ENCODE data around the gene VOPP1.

The VOPP1 gene

GRCh38 chr7:55425141-55425752 lies 147.1 kb downstream of the VOPP1 start:
- Histone ChIP-seq H3K27me3 (ENCODE audit: control insufficient read depth in 5 of 5, insufficient read depth in 4 of 5, low read length in 5 of 5) (no peaks in the 10 kb centered on the region), H3K9ac (ENCODE audit: low read length in 5 of 5) (no peak overlapping the region), H3K4me1 (ENCODE audit: control insufficient read depth in 5 of 5, insufficient read depth in 5 of 5, low read length in 5 of 5) (peaks cover 0 to 5% (median 2%) of the 10 kb centered on the region in 5 donors), H3K27ac (ENCODE audit: low read depth, low read length) (no peak overlapping the region), H3K36me3 (ENCODE audit: control insufficient read depth in 5 of 5, insufficient read depth in 5 of 5, low read length in 5 of 5) (peaks cover 0 to 32% (median 22%) of the 10 kb centered on the region in 5 donors), H3K4me3 (ENCODE audit: low read depth in 1 of 5, low read length in 5 of 5) (no peak overlapping the region), H3K9me3 (ENCODE audit: control insufficient read depth in 5 of 5, low read length in 5 of 5) (no peaks in the 10 kb centered on the region)

GRCh38 chr7:55423891-55424290 lies 148.4 kb downstream of the VOPP1 start:
- H3K27me3 ChIP-seq (ENCODE audit: control insufficient read depth in 5 of 5, insufficient read depth in 4 of 5, low read length in 5 of 5), result no peaks in the 10 kb centered on the region
- H3K9ac ChIP-seq (ENCODE audit: low read length in 5 of 5), result no peak overlapping the region
- peaks cover 0 to 5% (median 2%) of the 10 kb centered on the region in 5 donors for H3K4me1 ChIP-seq (ENCODE audit: control insufficient read depth in 5 of 5, insufficient read depth in 5 of 5, low read length in 5 of 5)
- no peak overlapping the region for H3K4me3 ChIP-seq (ENCODE audit: low read depth in 1 of 5, low read length in 5 of 5)
- no peaks in the 10 kb centered on the region for H3K9me3 ChIP-seq (ENCODE audit: control insufficient read depth in 5 of 5, low read length in 5 of 5)
- no peak overlapping the region for H3K27ac ChIP-seq (ENCODE audit: low read depth, low read length)
- peaks cover 0 to 32% (median 22%) of the 10 kb centered on the region in 5 donors for H3K36me3 ChIP-seq (ENCODE audit: control insufficient read depth in 5 of 5, insufficient read depth in 5 of 5, low read length in 5 of 5)

DNA sequence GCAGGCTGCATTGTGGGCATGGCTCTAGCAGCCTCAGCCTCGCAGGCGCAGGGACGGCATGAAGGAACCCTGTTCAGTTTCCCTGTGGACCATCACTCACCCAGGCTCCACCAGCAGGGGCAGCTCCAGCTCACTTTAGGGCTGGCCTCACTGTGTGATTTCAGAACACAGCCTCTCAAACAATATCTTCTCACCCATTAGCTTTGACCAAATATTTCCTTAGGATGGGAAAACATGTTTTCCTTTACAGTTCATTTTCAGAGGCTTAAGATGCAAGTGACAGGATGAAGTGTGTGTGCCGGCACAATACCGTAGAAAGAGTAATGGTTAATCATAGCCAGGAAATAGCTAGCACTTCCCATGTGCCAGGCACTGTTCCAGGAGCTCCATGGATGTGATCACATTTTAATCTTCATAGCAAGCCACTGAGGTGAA lies 149.0 kb downstream of the VOPP1 start:
- Histone ChIP-seq H3K27me3 (ENCODE audit: control insufficient read depth in 5 of 5, insufficient read depth in 4 of 5, low read length in 5 of 5) (no peaks in the 10 kb centered on the region), H3K36me3 (ENCODE audit: control insufficient read depth in 5 of 5, insufficient read depth in 5 of 5, low read length in 5 of 5) (peaks cover 0 to 30% (median 22%) of the 10 kb centered on the region in 5 donors), H3K9me3 (ENCODE audit: control insufficient read depth in 5 of 5, low read length in 5 of 5) (no peaks in the 10 kb centered on the region), H3K4me1 (ENCODE audit: control insufficient read depth in 5 of 5, insufficient read depth in 5 of 5, low read length in 5 of 5) (peaks cover 0 to 5% (median 2%) of the 10 kb centered on the region in 5 donors), H3K27ac (ENCODE audit: low read depth, low read length) (no peak overlapping the region), H3K4me3 (ENCODE audit: low read depth in 1 of 5, low read length in 5 of 5) (no peak overlapping the region), H3K9ac (ENCODE audit: low read length in 5 of 5) (no peak overlapping the region)

Data from subcutaneous abdominal adipose tissue (tissue), 5 donors.